Suppressor macrophage (primary cell): ENCODE measurements around the gene PYY.

Source experiments
- DNase-seq, 4 experiments: peaks; one replicate each; pipeline ENCODE4 v3.0.0-alpha.2; 2020 to 2022

The PYY gene

DNA sequence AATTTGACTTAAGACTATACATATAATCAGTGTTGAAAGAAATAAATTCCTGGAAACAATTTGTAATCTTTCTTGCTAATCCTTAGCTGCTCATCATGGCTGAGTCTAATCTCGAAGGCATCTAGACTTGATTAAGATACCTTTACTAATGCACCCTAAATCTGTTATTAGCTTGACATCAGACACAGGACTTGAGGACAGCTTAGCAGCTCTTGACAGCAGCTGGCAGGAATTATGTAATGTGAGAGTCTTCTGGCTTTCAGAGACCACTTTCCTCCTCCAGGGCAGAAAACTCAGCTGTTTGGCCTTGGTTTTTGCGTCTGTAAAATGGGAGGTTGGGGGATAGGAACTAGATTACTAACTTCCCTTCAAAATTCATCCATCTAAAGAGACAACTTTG lies 39.3 kb downstream of the PYY start:
- DNase-seq: no peak

DNA sequence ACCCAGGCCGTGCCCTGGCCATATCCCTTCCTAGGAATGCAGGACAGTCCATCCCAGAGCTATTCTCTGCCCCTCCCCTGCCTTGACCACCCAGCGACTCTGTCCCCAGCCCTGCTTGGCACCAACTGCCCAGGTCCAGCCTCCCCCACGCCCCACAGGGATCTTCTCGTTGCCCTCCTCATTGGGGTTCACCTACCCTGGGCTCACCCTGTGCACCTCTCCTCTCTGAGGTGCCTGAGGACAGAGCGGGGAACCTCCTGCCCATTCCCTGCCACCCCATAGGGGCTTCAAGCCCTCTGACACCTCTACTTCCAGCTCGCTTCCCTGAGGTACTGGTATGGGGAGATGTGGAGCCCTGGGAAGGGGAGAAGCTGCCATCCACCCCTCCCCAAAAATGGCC lies 40.2 kb downstream of the PYY start:
- no peak for DNase-seq

DNA sequence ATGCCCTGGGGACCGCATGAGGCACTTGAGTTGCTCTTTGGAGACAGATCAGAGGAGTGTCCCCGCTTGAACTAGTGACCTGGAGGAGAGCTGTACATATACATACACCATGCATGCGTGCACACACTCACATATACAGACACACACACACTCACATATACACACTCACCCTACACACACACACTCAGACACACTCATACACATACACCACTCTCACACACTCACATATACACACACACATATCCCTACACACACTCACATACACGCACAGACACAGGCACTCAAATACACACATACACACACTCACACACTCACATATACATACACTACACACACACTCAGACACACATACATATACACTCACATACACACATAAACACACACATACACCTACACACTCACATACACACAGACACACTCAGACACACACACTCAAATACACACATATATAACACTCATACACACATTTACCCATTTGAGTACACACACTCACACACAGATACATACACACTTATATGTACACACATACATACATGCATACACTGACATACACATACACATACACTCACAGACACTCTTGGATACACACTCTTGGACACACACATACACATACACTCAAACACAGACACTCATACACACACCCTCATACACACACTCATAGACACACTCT lies 41.0 kb downstream of the PYY start:
- no peak for DNase-seq

DNA sequence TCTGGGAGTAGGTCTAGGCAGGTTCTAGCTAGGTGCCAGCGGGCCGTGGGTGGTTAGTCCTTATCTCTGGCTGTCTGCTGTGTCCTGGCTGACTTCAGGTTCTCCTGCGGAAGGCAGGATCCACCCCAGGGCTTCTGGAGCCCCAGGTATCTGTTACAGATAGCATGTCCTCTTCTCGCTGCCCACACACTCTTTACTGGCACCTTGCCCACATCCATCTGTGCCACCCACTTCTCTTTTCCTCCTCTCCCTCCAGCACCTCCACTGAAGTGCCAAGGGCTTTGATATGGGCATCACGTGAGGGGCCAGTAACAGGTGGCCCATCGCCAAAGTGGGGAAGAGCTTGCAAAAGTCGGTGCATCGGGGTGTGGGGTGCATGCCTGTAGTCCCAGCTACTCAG lies 41.8 kb downstream of the PYY start:
- no peak for DNase-seq

DNA sequence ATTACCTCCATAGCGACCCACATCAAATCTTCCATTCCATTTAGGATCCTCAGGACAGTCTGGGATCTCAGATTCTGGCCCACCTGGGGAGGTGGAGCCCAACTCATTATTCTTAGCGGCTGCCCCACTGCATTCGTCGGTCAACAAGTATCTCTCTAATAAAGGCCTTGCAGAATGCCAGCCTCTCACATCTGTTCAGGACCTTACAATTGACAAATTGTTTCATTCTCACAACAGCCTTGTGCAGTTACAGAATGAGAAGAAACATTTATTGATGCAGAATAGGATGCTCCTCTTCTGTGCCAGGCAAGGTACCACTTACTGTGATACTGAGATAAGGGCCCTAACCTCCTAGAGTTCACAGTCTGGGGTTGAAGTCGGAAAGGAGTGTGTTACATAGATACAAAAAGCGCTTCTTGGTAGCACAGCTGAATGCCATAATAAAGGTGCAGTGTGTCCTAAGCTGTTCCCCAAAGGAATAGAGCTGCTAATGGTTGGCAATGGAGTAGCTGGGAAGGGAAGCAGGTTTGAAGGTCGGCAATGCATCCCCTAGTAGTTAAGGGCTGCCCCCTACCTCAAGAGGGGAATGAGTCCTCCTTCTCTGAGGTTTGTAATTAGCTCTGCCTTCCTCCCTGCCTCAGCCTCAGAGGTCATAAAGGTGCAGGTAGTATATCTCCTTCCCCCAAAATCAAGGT lies 44.1 kb downstream of the PYY start:
- no peak for DNase-seq

DNA sequence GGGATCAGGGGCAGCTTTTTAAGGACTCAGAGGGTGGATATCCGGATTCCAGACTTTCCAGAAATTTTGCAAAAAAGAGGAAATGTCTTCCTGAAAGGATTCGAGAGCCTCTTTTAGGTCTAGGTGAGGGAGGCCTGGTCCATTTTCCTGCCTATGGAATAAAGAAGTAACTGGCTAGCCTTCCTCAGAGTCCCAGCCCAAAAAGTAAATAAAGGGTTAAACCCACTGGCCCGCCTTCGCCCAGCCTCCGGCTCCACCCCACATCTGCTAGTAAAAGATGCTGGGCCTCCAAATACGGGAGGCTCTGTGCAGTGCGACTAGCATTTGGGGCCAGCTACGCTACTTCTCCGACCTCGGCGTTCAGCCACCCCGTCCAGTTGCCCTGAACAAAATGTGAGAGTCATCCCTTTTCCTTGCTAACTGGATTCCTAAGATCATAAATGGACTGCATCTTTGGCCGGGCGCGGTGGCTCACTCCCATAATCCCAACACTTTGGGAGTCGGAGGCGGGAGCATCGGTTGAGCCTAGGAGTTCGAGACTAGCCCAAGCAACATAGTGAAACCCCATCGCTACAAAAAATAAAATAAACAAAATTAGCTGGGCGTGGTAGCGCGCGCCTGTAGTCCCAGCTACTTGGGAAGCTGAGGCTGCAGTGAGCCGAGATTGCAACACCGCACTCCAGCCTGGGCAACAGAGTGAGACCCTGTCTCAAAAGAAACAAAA lies 45.6 kb downstream of the PYY start:
- DNase-seq: peak in 2 of 4 experiments; percentile 34 to 37

DNA sequence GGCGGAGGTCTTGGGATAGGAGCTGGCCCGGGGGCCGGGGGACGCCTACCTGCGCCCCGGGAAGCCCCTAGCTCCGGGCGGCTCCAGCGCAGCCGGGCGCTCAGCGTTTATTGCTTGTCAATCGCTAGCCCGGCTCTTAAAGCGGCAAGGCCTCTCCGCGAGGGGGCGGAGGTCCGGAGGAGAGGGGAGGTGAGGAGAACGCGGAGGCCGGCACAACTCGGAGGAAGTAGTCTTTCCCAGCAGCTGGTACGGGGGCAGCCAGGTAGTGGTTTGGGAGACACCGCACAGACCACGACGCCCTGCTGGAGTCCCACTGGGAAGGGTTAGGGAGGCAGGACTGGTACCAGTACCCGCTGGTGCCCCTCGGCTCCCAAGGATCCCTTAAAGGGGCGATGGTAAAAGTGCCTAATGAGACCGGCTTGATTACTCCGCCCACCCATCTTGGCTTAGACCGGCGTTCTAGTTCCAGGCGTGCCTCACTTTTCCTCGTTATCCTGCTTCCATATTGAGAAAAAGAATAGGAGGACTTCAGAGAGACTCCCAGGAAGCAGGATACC lies 46.2 kb downstream of the PYY start, which contains the start of gene MPP2:
MPP2 (minus strand) TSS at position 112 of the 557 bp plus-strand sequence. CDS start 3,076 bp downstream, outside the sequence.
- DNase-seq: peak; percentile 15 to 47 (median 30)

DNA sequence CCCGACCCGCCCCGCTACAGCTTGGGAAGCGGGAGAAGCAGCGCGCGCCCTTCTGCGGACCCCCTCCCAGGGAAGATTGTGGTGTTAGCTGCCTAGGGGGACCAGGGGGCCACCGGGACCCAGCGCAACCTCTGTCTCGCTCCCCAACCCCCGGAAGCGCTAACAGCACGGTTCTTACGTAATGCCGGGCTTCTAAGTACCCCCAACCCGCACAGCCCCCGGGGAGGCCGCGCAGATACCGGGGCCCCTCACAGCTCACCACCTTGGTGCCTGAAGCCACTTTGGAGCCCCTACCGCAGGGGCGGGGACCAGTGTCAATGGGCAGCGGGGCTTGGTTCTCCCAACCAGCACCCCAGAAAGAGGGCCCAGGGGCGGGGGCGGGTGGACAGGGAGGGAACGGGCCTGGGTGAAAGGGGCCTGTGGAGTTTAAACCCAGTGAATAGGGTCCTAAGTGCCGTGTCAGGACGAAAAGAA lies 46.8 kb downstream of the PYY start:
- DNase-seq: no peak

DNA sequence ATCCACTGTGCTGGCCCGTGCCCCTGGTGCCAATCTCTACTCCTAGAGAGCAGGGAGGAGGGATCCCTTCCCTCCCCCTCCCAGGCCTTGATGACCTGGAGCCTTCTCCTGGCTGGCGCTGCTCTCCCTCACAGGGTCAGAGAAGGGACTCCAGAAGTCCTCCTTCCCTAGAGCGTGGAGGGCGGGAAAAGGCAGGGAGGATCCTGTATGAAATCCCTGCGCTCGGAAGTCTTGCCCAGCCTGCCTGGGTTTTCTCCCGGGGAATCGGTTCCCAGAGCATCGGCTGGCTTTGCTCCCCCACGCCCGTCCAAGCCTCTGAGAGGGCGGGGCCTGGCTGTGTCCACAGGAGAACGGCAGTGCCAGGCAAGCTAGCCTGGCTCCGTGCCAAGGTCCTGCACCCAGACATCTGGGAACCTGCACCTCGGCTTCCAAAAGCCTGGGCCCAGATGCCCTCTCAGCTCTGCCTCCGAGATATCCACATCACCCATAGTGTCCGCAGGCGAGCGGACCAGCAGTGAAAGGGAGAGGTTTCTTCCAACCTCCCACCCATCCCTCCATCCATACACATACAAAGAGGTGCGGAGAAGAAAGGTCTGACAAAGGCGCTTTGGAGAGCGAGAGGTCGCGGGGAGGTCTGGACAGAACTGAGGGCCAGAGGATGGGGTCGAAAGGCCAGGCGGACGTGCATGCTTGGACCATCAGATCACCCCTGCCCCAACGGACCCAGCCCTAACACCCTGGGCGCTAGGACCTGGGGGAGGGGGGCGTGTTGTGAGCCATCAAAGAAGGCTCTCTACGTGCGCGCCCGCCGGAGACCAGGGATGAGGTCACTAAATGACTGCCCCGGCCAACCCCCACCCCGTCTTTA lies 47.5 kb downstream of the PYY start:
- peak in 1 of 4 experiments; percentile 33 for DNase-seq

DNA sequence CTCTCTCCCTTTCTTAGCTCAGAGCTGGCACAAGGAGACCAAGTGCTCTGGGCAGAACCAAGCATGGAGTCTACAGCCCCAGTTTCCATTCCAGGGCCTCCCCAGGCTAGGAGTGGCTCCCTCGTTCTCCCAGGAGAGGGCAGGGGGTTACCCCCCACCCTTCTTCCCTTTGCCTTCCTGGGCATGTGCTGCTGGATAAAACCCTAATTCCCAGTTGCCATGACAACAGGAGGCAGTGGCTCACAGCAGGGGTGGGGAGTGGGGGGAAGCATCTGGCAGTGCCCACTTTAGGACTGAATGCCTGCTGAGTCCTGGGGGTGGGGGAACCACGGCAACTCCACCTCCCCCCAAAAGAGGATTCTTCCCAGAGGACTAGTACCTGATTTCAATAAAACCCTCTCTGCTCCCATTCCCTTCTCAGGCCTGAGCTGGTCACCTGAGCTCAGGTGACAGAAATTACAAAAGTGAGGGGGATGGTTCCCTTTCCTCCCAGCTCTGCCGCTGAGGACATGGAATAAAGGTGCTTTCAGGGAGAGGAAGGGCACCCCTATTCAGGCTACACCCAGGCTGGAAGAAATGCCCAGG lies 48.2 kb downstream of the PYY start:
- no peak for DNase-seq
